HG03095 (cell line): ENCODE results near the gene SDK1.

ENCODE experiments used
- ATAC-seq: cut with Tn5 transposase; IDR thresholded peaks from one replicate; pipeline ENCODE4 v1.9.1; 2021; ENCODE audit warnings: moderate library complexity; ENCODE audit not compliant: unreplicated experiment

SDK1 gene

DNA sequence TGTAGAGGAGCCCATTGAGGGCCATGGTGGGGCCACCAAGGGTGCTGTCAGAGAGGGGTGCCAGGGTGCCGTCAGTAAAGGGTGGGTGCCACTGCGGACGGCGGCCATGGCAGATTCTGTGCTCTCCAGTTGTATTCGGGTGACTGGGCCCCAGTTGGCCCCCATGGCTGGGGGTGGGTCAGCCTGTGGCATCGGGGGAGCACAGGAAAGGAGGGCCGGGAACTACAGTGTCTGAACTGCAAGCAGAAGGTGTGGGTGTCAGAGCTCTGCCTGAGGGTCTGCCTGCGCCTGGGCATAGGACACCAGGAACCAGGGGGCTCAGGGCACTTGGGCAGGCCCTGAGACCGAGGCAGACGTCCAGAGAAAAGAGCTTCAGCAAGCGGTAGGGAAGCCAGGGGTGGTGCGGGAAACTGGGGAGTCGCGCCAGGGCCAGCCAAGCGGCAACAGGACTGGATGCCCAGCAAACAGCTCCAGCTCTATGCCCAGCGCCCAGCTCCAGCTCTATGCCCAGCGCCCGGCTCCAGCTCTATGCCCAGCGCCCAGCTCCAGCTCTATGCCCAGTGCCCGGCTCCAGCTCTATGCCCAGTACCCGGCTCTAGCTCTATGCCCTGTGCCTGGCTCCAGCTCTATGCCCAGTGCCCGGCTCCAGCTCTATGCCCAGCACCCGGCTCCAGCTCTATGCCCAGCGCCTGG lies 878.8 kb downstream of the SDK1 start:
- ATAC-seq = no peak

DNA sequence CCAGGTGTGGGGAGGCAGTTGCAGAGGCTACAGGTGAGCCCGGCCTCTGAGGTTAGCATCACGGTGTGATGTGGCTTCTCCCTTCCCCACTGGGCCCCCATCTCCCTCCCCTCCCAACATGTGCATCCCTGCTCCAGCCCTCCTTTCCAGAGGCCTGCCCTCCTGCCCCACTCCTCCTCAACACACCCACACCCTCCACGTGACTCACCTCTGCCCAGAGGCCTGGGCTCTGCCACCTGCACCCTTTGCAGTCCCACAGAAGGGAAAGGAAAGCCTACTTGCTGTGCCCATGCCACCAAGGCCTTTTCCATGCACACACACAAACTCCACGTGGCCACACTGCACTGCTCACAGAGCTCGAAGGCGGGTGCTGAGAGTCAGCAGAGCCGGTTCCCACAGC lies 880.4 kb downstream of the SDK1 start:
- ATAC-seq = no peak

DNA sequence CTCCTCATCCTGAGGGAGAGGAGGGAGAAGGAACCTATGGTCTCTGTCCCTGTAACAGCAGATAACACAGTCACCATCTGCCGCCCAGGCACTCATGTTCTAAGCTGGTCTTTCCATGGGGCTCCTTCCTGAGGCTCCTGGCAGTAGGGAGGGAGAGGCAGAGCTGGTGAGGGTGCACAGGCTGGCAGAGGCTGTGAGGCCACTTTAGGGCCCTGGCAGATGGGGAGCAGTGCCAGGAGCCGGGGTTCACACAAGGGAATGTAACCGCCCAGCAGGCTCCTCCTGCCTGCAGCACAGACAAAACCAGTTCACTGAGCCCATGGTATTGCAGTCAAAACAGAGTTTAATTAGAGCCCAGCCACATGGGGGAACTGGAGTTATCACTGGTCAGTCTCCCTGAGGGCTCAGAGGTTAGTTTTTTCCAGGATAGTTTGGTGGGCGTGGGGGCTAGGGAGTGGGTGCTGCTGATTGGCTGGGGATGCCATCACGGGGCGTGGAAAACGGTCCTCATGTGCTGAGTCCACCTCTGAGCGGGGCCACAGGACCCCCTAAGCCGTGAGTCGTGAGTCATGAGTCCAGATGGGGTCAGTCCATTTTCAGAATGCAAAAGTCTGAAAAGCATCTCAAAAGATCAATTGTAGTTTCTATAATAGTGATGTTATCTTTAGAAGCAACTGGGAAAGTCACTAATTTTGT lies 881.7 kb downstream of the SDK1 start:
- ATAC-seq = no peak

DNA sequence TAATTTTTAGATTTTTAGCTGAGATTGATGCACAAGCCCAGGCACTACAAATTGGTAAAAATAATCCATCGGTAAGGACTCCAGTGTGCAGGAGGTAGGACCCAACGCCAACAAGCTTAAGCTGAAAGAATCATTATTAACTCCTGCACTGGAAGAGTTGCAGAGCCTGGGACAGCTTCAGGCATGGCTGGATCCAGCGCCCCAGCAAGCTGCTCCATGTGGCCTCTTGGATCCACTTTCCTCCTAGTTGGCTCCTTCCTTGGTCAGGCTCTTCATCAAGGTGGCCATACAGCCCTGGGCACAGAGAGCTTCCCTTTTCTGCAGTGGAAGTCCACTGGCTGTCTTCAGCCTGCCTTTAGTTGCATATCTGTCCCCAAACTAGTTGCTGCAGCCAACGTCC lies 883.6 kb downstream of the SDK1 start:
- no peak for ATAC-seq

DNA sequence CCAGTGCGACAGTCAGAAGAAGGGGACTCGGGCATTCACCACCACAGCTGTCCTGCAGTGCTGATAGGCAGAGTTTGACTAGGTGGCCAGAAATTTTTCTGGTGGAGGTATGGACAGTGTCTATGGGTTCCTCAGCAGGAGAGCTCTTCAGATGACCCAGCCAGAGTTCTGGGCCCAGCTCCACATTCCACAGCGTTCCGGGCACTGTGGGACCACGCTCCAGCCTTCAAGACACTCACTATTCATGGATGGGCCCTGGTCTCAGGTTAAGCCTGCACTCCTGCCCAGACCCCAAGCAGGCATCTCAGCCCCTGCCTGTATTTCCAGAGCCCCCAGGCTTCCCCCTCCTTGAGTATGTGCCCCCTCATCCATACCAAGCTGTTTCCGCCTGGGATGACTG lies 884.1 kb downstream of the SDK1 start:
- ATAC-seq = no peak

GRCh38 chr7:4185721-4186512 lies 884.9 kb downstream of the SDK1 start:
- no peak for ATAC-seq

DNA sequence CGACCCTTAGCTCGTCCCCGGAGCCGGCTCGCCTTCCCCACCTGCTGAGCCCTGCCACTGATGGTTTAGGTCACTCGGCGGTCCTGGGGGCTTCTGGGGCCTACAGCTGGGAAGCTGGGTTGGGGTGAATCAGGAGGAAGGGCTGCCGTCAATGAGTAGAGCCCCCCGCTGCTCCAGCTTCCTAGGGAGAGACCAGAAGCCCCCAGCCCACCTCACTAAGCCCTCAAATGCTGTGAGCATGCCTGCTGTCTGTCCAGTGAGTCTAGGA lies 885.4 kb downstream of the SDK1 start:
- ATAC-seq = no peak

- no peak for ATAC-seq
Measured at GRCh38 chr7:4188651-4189050, 887.6 kb downstream of the SDK1 start.

DNA sequence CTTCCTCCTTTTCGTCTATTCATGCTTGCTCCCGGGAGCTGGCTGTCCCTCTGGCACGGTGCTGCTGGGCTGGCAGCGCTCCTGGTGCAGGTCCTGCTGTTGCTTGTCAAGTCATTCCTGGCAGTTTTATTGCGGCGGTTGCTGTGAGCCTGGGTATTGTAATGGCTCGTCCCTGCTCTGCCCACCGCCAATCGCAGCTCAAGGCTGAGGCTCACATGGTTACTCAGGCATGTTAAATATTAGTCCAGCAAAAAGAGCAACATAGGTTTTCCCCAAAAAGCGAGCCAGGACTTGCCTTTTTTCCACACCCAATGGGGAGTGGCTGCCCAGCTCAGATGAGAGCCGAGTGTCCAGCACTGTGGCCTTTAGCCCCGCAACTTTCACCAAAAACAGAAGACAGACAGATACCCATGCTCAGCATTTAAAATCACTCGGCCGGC lies 888.1 kb downstream of the SDK1 start:
- no peak for ATAC-seq

DNA sequence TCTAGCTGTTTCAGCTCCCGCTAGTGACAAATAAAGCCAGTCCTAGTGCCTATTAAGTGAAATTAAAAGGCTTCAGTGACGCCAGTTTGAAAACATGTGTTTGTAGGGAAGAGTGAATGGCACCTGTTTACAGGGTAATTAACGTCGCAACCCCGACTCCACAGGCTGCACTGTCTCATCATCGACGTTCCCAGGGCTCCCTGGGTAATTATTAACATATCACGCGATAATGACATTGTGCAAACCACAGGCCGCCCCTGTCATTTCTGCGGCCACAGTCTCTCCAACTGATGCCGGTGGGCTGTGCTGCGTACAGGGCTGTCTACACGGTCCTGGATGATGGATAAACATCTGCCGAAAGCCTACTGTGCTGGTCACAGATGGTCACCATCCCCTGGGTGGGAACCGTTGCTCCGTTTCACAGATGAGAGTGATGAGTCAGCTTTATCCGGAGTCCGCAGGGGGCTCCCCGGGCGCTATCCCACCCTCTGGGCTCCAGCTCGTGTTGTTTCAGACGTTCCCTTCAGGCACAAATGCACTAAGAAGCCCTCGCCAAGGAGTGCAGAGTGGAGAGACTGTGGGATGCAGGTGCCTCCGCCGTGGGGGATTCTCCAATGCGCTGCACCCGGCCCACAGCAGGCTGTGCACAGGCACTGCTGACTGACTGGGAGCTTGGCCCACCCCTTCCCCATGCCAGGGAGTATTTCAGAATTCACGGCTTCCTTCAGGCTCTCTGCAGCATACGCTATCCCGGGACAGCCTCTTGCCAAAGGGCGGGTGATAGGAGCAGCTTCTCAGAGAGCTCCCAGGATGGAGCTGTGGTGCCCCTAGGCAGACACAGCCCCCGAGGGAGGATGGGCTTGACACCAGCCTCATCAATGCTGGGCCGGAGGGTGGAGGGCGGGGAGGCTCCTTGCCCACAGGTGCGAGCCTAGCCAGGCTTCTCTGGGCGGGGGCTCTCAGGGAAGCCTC lies 889.2 kb downstream of the SDK1 start:
- ATAC-seq = no peak

GRCh38 chr7:4191046-4191445 lies 890.0 kb downstream of the SDK1 start:
- no peak for ATAC-seq

GRCh38 chr7:4191525-4191924 lies 890.5 kb downstream of the SDK1 start:
- ATAC-seq = no peak

DNA sequence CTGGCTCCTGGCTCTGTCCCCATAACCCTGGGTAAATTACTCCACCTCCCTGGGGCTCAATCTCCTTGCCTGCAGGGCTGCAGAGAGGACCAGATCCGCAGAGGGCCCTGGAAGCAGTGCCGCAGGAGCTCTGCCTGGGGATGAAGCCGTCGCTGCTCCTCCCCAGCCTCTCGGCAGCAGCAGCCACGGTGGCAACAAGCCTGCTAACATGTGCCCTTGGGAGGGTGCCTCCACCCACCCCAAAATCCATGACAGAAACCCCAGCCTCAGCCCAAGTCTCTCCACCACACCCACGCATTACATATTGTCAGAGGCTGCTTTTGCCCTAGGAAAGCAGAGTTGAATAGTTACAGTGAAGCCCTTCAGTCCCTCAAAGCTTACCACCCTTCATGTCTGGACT lies 894.6 kb downstream of the SDK1 start:
- ATAC-seq = no peak

DNA sequence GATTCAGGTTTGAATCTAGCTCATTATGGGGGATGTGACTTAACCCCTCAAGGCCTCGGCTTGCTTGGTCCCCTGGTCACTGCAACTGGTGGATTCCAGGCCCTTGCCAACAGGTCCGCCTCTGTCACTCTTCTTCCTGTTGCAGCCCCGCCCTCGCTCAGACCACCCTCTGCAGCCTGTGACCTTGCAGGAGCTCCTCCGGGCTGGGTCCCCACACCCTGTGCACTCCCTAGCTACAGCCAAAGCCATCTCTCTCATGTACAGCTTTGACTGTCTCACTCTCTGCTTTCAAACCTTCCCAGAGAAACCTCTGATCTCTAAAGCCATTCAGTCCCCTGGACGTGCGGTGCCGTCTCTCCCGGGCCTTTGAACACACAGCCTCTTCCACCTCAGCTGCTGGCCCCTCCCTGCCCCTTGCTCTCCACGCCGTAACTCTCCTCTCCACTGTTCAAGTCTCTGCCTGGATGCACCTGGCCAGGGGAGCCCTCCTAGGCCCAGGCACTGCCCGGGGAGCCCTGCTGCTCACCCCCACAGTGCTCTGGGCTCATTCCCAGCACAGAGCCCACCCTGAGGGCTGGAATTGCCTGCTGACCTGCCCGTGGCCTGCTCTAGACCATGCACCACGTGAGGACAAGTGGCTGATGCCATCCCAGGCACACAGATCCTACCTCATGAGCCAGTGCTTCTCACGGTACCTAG lies 895.2 kb downstream of the SDK1 start:
- ATAC-seq = no peak

DNA sequence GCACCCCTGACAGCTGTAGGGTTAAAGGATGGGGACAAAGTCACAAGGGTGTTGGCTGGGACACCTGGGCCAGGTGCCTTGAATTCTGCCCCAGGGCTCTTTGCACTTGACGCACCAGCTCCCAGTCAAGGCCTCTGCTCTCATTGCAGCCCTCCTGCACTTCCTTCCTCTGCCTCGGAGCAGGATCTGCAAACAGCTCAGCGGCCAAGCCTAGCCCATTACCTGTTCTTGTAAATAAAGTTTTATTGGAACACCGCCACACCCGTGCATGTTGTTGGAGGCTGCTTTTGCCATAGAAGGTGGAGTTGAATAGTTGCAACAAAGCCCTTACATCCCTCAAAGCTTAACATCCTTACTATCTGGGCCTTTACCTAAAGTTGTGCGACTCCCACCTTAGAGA lies 897.2 kb downstream of the SDK1 start:
- ATAC-seq = no peak

- ATAC-seq = no peak
Measured at GRCh38 chr7:4200546-4201094, 899.6 kb downstream of the SDK1 start.

DNA sequence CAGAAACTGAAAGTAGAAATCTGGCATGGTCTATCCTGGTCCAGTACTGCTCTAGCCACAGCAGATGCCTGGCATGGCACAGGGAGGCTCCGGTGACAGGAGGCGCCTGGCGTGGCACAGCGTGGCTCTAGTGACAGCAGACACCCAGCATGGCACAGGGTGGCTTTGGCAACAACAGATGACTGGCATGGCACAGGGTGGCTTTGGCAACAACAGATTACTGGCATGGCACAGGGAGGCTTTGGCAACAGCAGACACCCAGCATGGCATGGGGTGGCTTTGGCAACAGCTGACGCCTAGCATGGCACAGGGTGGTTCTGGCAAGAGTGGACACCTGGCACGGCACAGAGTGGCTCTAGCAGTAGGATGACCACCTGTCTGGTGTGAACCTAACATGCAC lies 900.5 kb downstream of the SDK1 start:
- no peak for ATAC-seq

DNA sequence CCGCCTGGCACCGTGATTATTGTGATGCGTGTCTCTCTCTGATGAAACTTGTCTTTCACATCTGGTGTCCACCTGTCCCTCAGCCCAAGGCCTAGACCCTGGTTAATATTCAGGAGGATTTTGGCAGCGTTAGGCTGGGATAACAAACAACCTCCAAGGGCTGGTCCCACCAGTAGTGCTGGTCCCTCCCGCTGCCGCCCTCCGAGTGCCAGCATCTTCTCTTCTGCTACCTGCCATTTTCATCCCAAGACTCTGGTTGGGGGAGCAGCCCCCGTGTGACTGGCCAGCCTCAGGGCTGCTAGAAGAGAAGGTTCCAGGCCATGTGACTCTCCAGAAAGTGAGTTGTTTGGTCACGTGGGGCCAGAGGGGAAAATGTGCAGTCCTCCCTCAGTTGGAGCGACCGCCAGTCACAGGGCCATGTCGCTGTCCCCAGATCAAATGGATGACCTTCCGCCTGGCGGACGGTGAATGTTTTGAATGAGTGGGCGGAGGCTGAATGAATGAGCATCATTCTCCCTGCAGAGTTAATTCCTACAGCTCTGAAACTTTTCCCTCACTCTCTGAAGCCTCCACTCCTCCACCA lies 901.2 kb downstream of the SDK1 start:
- ATAC-seq = no peak

- ATAC-seq = no peak
Measured at GRCh38 chr7:4202954-4203353, 901.9 kb downstream of the SDK1 start.
